ENCODE results near the gene DDX39B. TPM values are rescaled to one million over a fixed set of nuclear protein-coding genes. Genes with fewer than 3 reads are reported as not detected.
A peak's percentile ranks its signal among the peaks of the same experiment; 100 is the strongest.

Gene DDX39B
- total RNA-seq, 4 donors from 2014 or later = 125 to 327 (median 217) TPM

- H3K27me3 ChIP-seq = no peaks in the 10 kb centered on the region
- TF ChIP-seq POLR2AphosphoS5 (IDR thresholded peaks at IDR 0.05) (peak; percentile 65), EP300 (IDR thresholded peaks at IDR 0.05) (no peak)
- H3K9me3 ChIP-seq = no peaks in the 10 kb centered on the region
- WGBS, 2 donors (ENCODE audit: low coverage in 1 of 2) = 66 to 79% methylated on average over 6 to 7 of the region's 7 CpGs
- H3K36me3 ChIP-seq = peaks cover 0 to 62% of the 10 kb centered on the region in 2 donors
- peak; percentile 70 for ATAC-seq
- H3K4me3 ChIP-seq = no peak overlapping the region
- H3K4me1 ChIP-seq = peaks cover 0 to 39% (median 0%) of the 10 kb centered on the region in 3 donors
- peak overlapping the region in 3 of 4 donors; percentile 48 to 64 (median 56) for H3K27ac ChIP-seq
Measured at GRCh38 chr6:31559958-31560696, 18.3 kb upstream of the DDX39B start.

- H3K4me3 ChIP-seq = no peak overlapping the region
- no peaks in the 10 kb centered on the region for H3K9me3 ChIP-seq
- H3K27me3 ChIP-seq = no peaks in the 10 kb centered on the region
- no peak for ATAC-seq
- peak overlapping the region in 3 of 4 donors; percentile 48 to 64 (median 56) for H3K27ac ChIP-seq
- peaks cover 0 to 66% of the 10 kb centered on the region in 2 donors for H3K36me3 ChIP-seq
- TF ChIP-seq POLR2A (IDR thresholded peaks at IDR 0.05) (no peak), POLR2AphosphoS5 (IDR thresholded peaks at IDR 0.05) (no peak), CTCF (IDR thresholded peaks at IDR 0.05) (no peak), EP300 (IDR thresholded peaks at IDR 0.05) (no peak)
- 50 to 60% methylated on average over 2 to 3 of the region's 4 CpGs for WGBS, 2 donors (ENCODE audit: low coverage in 1 of 2)
- H3K4me1 ChIP-seq = peaks cover 0 to 39% (median 0%) of the 10 kb centered on the region in 3 donors
Measured at GRCh38 chr6:31559606-31559957, 17.8 kb upstream of the DDX39B start.

GRCh38 chr6:31558631-31559500, 17.1 kb upstream of the DDX39B start:
- no peaks in the 10 kb centered on the region for H3K9me3 ChIP-seq
- 57 to 83% methylated on average over 4 to 9 of the region's 14 CpGs for WGBS, 2 donors (ENCODE audit: low coverage in 1 of 2)
- peaks cover 0 to 39% (median 0%) of the 10 kb centered on the region in 3 donors for H3K4me1 ChIP-seq
- no peaks in the 10 kb centered on the region for H3K27me3 ChIP-seq
- H3K36me3 ChIP-seq = peaks cover 0 to 66% of the 10 kb centered on the region in 2 donors
- H3K27ac ChIP-seq = peak overlapping the region in 3 of 4 donors; percentile 48 to 64 (median 56)
- TF ChIP-seq EP300 (IDR thresholded peaks at IDR 0.05) = no peak
- TF ChIP-seq POLR2AphosphoS5 (IDR thresholded peaks at IDR 0.05) = no peak
- TF ChIP-seq POLR2A (IDR thresholded peaks at IDR 0.05) = no peak
- no peak for TF ChIP-seq CTCF (IDR thresholded peaks at IDR 0.05)
- ATAC-seq = peak; percentile 35
- H3K4me3 ChIP-seq = no peak overlapping the region

GRCh38 chr6:31558318-31558625, 16.5 kb upstream of the DDX39B start:
- no peak overlapping the region for H3K4me3 ChIP-seq
- no peaks in the 10 kb centered on the region for H3K9me3 ChIP-seq
- ATAC-seq = no peak
- peaks cover 0 to 72% of the 10 kb centered on the region in 2 donors for H3K36me3 ChIP-seq
- TF ChIP-seq CTCF (IDR thresholded peaks at IDR 0.05) (no peak), EP300 (IDR thresholded peaks at IDR 0.05) (no peak), POLR2A (IDR thresholded peaks at IDR 0.05) (no peak), POLR2AphosphoS5 (IDR thresholded peaks at IDR 0.05) (no peak)
- H3K4me1 ChIP-seq = peaks cover 0 to 39% (median 0%) of the 10 kb centered on the region in 3 donors
- H3K27me3 ChIP-seq = no peaks in the 10 kb centered on the region
- WGBS, 2 donors (ENCODE audit: low coverage in 1 of 2) = no CpG with 5 or more reads among the region's 8 CpGs
- peak overlapping the region in 1 of 4 donors; percentile 56 for H3K27ac ChIP-seq

GRCh38 chr6:31557443-31558317, 15.9 kb upstream of the DDX39B start:
- 39 to 100% methylated on average over 3 of the region's 24 CpGs for WGBS, 2 donors (ENCODE audit: low coverage in 1 of 2)
- H3K4me3 ChIP-seq = no peak overlapping the region
- H3K27me3 ChIP-seq = no peaks in the 10 kb centered on the region
- H3K4me1 ChIP-seq = peaks cover 0 to 39% (median 0%) of the 10 kb centered on the region in 3 donors
- no peak for TF ChIP-seq POLR2AphosphoS5 (IDR thresholded peaks at IDR 0.05)
- no peak for TF ChIP-seq EP300 (IDR thresholded peaks at IDR 0.05)
- no peak for TF ChIP-seq POLR2A (IDR thresholded peaks at IDR 0.05)
- no peak for TF ChIP-seq CTCF (IDR thresholded peaks at IDR 0.05)
- H3K27ac ChIP-seq = peak overlapping the region in 1 of 4 donors; percentile 56
- no peak for ATAC-seq
- H3K9me3 ChIP-seq = no peaks in the 10 kb centered on the region
- peaks cover 0 to 77% of the 10 kb centered on the region in 2 donors for H3K36me3 ChIP-seq

Measured in gastroesophageal sphincter (tissue), 4 donors.